Measurements from ENCODE around the gene GOLGA7B.
A peak's percentile ranks its signal among the peaks of the same experiment; 100 is the strongest.

The GOLGA7B gene

GRCh38 chr10:97849687-97850402, at the start of gene GOLGA7B:
TSS of gene GOLGA7B (plus strand) at chr10:97849843. CDS start at chr10:97850304, 461 bp downstream.
- peak; percentile 37 for DNase-seq

GRCh38 chr10:97800474-97800873, 49.2 kb upstream of the GOLGA7B start:
- no peak for DNase-seq

GRCh38 chr10:97801422-97801821, 48.2 kb upstream of the GOLGA7B start:
- no peak for DNase-seq

- no peak for DNase-seq
Measured at GRCh38 chr10:97805096-97805884, 44.4 kb upstream of the GOLGA7B start.

GRCh38 chr10:97805949-97806348, 43.7 kb upstream of the GOLGA7B start:
- no peak for DNase-seq

- DNase-seq: no peak
Measured at GRCh38 chr10:97810446-97810845, 39.2 kb upstream of the GOLGA7B start.

- no peak for DNase-seq
Measured at GRCh38 chr10:97811958-97812357, 37.7 kb upstream of the GOLGA7B start.

GRCh38 chr10:97812696-97813095, 36.9 kb upstream of the GOLGA7B start:
- no peak for DNase-seq

- no peak for DNase-seq
Measured at GRCh38 chr10:97813311-97813710, 36.3 kb upstream of the GOLGA7B start.

GRCh38 chr10:97814996-97815395, 34.6 kb upstream of the GOLGA7B start:
- peak; percentile 28 for DNase-seq

GRCh38 chr10:97816609-97817008, 33.0 kb upstream of the GOLGA7B start:
- DNase-seq: no peak

GRCh38 chr10:97818572-97818971, 31.1 kb upstream of the GOLGA7B start:
- DNase-seq: no peak

- DNase-seq: no peak
Measured at GRCh38 chr10:97820096-97820704, 29.4 kb upstream of the GOLGA7B start.

GRCh38 chr10:97821308-97822038, 28.2 kb upstream of the GOLGA7B start:
- DNase-seq: no peak

GRCh38 chr10:97822261-97822687, 27.4 kb upstream of the GOLGA7B start:
- DNase-seq: no peak

GRCh38 chr10:97823734-97824133, 25.9 kb upstream of the GOLGA7B start:
- DNase-seq: no peak

GRCh38 chr10:97825020-97825760, 24.5 kb upstream of the GOLGA7B start:
- DNase-seq: no peak

GRCh38 chr10:97826892-97827291, 22.8 kb upstream of the GOLGA7B start:
- peak; percentile 6 for DNase-seq

GRCh38 chr10:97827702-97828291, 21.8 kb upstream of the GOLGA7B start:
- DNase-seq: no peak

GRCh38 chr10:97828721-97829120, 20.9 kb upstream of the GOLGA7B start:
- no peak for DNase-seq

- DNase-seq: no peak
Measured at GRCh38 chr10:97830064-97830463, 19.6 kb upstream of the GOLGA7B start.

- DNase-seq: peak; percentile 60
Measured at GRCh38 chr10:97831259-97831658, 18.4 kb upstream of the GOLGA7B start.
